HG02970 (cell line): Measurements from ENCODE around the gene HCST.
"Not testable (repeated sequence)": the region's sequence is repeated elsewhere in the genome, so short reads cannot be mapped to it uniquely, and the experiment has no call there.

ENCODE experiments used
- ATAC-seq: cut with Tn5 transposase; IDR thresholded peaks from one replicate; pipeline ENCODE4 v1.9.1; 2021; ENCODE audit warnings: mild to moderate bottlenecking, moderate library complexity, moderate number of reproducible peaks; ENCODE audit not compliant: unreplicated experiment, low FRiP score

HCST gene, protein sequence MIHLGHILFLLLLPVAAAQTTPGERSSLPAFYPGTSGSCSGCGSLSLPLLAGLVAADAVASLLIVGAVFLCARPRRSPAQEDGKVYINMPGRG

GRCh38 chr19:35901854-35902661, at the start of gene HCST:
HCST (plus strand) TSS chr19:35902529; CDS start chr19:35902594, 65 bp downstream.
- ATAC-seq: no peak

- ATAC-seq: no peak
These were observed 49.1 kb upstream of the HCST start for GRCh38 chr19:35853038-35853756.

- ATAC-seq: no peak
These were observed 45.7 kb upstream of the HCST start, which contains the start of gene KIRREL2 for GRCh38 chr19:35856546-35857149. KIRREL2 (plus strand) TSS chr19:35856911; CDS start chr19:35857120, 209 bp downstream.

DNA sequence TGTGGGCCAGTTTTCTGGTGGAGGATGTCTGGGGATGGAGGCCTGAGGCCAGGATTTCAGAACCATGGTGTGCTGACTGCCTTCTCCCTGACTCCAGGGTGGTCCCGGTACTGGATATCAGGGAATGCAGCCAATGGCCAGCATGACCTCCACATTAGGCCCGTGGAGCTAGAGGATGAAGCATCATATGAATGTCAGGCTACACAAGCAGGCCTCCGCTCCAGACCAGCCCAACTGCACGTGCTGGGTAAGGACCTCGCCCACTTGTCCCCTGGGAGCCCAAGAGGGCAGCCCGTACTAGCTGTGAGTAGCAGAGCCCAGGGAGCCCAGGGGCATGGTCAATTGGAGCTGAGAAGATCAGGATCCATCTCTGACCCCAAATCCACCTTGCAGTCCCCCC, 44.0 kb upstream of the HCST start:
- ATAC-seq: no peak

GRCh38 chr19:35859414-35859813, 42.9 kb upstream of the HCST start:
- no peak for ATAC-seq

- no peak for ATAC-seq
These were observed 41.9 kb upstream of the HCST start for GRCh38 chr19:35860436-35860817.

DNA sequence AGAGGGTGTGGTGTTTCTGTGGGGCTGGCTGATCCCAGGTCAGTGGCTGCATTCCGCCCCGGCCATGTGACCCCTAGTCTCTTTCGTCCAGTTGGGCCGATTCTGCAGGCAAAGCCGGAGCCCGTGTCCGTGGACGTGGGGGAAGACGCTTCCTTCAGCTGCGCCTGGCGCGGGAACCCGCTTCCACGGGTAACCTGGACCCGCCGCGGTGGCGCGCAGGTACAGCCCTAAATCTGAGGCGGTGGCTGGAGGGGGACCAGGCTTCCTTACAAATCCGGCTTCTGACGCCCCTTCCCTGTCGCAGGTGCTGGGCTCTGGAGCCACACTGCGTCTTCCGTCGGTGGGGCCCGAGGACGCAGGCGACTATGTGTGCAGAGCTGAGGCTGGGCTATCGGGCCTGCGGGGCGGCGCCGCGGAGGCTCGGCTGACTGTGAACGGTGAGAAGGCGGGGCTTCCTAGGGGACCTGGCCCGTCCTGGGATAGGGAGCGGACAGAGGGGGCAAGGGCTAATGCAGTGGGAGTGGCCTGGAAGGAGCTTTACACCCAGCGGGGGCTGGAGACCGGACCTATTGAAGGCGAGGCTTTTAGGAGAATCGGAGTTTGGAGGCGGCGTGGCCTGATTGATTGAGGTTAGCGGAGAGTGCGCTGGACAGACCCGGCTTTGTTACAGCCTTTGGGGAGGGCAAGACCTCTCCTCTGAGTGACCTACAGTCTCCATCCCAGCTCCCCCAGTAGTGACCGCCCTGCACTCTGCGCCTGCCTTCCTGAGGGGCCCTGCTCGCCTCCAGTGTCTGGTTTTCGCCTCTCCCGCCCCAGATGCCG, 41.3 kb upstream of the HCST start:
- no peak for ATAC-seq

DNA sequence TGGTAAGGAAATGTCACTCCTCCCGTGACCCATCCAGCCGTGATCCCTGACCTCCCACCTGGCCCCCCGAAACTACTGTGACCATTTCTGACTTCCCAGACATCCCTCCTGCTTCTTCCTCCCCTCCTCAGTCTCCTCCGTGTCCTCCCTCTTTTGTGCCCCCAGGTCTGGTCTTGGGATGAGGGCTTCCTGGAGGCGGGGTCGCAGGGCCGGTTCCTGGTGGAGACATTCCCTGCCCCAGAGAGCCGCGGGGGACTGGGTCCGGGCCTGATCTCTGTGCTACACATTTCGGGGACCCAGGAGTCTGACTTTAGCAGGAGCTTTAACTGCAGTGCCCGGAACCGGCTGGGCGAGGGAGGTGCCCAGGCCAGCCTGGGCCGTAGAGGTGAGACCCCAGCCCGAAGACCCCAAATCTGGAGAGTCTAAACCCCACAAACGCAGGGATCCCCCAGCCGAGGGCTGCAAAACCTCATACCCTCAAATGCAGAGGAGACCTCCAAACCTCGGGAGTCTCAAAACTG, 40.6 kb upstream of the HCST start:
- no peak for ATAC-seq

DNA sequence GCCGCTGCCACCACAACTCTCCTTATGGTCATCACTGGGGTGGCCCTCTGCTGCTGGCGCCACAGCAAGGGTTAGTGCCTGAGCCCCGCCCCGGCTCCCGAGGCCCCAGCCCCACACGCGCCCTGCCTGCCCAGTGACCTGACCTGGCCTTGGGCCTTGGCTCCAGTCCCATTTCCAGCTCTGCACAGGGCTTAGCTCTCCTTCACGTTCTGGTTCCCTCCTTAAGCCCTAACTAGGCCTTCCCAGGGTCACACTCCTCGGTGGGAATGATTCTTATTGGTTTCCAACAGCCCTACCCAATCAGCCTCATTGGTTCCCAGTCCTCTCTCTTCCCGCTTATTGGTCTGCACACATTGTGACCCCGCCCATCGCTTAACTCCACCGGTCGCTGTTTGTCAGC, 39.8 kb upstream of the HCST start:
- ATAC-seq: no peak

GRCh38 chr19:35863018-35863417, 39.3 kb upstream of the HCST start:
- ATAC-seq: no peak

GRCh38 chr19:35868172-35868822, 34.0 kb upstream of the HCST start, which contains the start of gene APLP1:
APLP1 (plus strand) TSS chr19:35868574; CDS start chr19:35868637, 63 bp downstream.
- ATAC-seq: no peak

DNA sequence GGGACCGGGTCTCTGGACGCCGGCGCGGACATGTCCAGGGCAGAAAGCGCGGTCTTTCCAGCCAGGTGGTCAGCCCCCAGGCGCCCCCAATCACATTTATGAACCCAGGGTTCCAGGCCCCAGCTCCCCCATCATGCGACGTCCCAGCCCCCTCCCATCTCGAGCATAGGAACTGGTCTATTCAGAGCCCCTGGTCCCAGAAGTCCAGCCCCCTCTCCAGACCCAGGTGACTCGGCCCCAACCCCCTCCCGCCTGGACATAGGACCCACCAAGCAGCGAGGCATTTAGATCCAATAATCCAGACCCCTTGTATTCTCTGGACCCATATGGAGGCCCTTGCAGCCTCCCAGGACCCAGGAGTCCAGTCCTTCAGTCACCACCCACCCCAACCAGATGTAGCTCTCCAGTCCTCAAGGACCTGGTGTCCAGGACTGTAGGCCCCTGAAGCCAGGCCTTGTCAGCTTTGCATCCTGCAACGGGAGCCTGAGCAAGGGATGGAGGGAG, 33.5 kb upstream of the HCST start:
- no peak for ATAC-seq

- no peak for ATAC-seq
These were observed 32.8 kb upstream of the HCST start for GRCh38 chr19:35869327-35870123.

DNA sequence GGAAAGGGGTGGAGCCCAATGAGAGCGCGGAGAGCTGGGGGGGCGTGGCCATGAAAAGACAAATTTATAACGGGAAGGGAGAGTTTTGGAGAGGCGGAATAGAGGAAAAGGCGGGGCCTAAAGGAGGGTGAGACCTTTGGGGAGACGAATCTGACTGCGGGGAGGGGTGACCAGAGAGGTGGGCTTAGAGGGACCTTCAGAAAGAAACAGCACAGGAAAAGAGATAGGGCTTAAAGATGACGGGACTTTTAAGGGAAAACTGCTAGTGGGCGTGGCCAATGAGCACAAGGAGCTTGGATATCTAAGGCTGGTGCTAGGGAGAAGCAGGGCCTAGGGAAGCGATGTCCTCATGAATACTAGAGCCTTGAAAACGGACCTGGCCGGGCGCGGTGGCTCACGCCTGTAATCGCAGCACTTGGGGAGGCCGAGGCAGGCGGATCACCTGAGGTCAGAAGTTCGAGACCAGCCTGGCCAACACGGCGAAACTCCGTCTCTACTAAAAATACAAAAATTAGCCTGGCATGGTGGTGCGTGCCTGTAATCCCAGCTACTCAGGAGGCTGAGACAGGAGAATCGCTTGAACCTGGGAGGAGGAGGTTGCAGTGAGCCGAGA, 32.1 kb upstream of the HCST start:
- ATAC-seq: not testable (repeated sequence)

GRCh38 chr19:35870798-35871197, 31.5 kb upstream of the HCST start:
- no peak for ATAC-seq

- ATAC-seq: no peak
These were observed 30.7 kb upstream of the HCST start for GRCh38 chr19:35871611-35872010.

DNA sequence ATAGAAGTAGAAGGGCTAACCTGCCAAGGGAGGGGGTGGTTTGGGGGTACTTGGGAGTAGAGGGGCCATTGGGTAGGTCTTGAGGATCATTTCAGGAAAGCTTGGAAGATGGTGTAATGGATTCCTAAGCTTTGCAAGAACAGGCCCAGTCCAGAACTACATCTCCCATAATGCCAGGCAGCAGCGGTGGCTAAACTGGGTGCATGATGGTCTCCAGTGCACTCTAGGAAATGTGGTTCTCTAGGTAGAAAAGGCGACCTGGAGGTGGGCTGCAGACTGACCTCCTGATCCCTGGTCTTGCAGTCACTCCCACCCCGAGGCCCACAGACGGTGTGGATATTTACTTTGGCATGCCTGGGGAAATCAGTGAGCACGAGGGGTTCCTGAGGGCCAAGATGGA, 30.1 kb upstream of the HCST start:
- ATAC-seq: no peak

DNA sequence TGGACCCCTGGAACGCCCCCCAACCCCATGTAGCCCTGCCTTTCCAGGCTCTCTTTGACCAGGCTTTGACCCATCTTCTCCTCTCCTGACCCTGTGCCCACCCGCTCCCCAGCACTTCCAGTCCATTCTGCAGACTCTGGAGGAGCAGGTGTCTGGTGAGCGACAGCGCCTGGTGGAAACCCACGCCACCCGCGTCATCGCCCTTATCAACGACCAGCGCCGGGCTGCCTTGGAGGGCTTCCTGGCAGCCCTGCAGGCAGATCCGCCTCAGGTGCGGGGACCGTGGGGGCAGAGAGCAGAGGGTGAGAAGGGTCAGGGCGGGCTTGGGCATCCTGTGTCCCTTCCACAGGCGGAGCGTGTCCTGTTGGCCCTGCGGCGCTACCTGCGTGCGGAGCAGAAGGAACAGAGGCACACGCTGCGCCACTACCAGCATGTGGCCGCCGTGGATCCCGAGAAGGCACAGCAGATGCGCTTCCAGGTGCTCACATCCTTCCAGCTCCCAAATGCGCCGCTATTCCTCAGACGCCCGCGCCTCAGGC, 27.9 kb upstream of the HCST start:
- no peak for ATAC-seq
